Endodermal cell (in vitro differentiated cells): Measurements from ENCODE around the gene MYL3. TPM values are rescaled to one million over a fixed set of nuclear protein-coding genes. Genes with fewer than 3 reads are reported as not detected.

Source experiments
- total RNA-seq, 2 donors: library from RNA; stranded (reverse); fragmentation: NEBNext Ultra II Directional in 1 of 2; extraction: Animal tissue kit (Norgen Biotek cat#: 25700) in 1 of 2; gene quantifications; 2 replicates in 1 of 2; 3 replicates in 1 of 2; pipeline ENCODE4 v1.2.1, GENCODE V29; 2021

The MYL3 gene
- total RNA-seq, 2 donors from 2014 or later = 1.6 to 2.3 TPM

Other genes with a start within 250 kb of the MYL3 start
- 10 to 100 TPM in 1 of 2 donors, 1 to 10 TPM in 1; 8.9 to 20.8 TPM for gene ALS2CL, start 169.8 kb downstream of the MYL3 start, total RNA-seq
- 1 to 10 TPM; 1.0 to 1.1 TPM for gene TMIE, start 162.1 kb downstream of the MYL3 start, total RNA-seq
- gene PRSS50, start 145.6 kb downstream of the MYL3 start, total RNA-seq = 1 to 10 TPM; 1.2 to 4.4 TPM
- gene PTH1R, start 14.3 kb upstream of the MYL3 start, total RNA-seq = 1 to 10 TPM in 1 of 2 donors, under 1 TPM in 1; 0.69 to 4.8 TPM
- 10 to 100 TPM; 46.7 to 47.8 TPM for gene CCDC12, start 113.3 kb upstream of the MYL3 start, total RNA-seq
- 10 to 100 TPM; 59.2 to 64.0 TPM for gene NBEAL2, start 116.2 kb upstream of the MYL3 start, total RNA-seq